HUES6 (cell line): ENCODE results near the gene PHYKPL.
"Not testable (repeated sequence)": the region's sequence is repeated elsewhere in the genome, so short reads cannot be mapped to it uniquely, and the experiment has no call there.

Experiments used
- H3K27ac ChIP-seq: 2 replicates; pipeline ENCODE4 v1.7.0; 2013; ENCODE audit warnings: low read depth, mild to moderate bottlenecking, low read length, inconsistent platforms
- H3K27me3 ChIP-seq: 2 replicates; pipeline ENCODE4 v1.6.1; 2013; ENCODE audit warnings: low read length; ENCODE audit not compliant: control insufficient read depth, insufficient read depth
- H3K36me3 ChIP-seq: 2 replicates; pipeline ENCODE4 v1.6.1; 2013; ENCODE audit warnings: low read length; ENCODE audit not compliant: control insufficient read depth, insufficient read depth
- H3K4me1 ChIP-seq: 2 replicates; pipeline ENCODE4 v1.6.1; 2013; ENCODE audit warnings: low read length; ENCODE audit not compliant: control insufficient read depth, insufficient read depth
- H3K4me3 ChIP-seq: 2 replicates; pipeline ENCODE4 v1.5.1; 2013; ENCODE audit warnings: low read depth, low read length
- H3K9ac ChIP-seq: one replicate; pipeline ENCODE4 v1.6.1; 2013; ENCODE audit warnings: mild to moderate bottlenecking, low read length
- H3K9me3 ChIP-seq: 2 replicates; pipeline ENCODE4 v1.6.1; 2013; ENCODE audit warnings: low read depth, low read length; ENCODE audit not compliant: control insufficient read depth, insufficient read depth

PHYKPL gene

GRCh38 chr5:178265746-178266145 lies 33.1 kb upstream of the PHYKPL start:
- no peaks in the 10 kb centered on the region for H3K4me1 ChIP-seq
- no peak overlapping the region for H3K27ac ChIP-seq
- no peaks in the 10 kb centered on the region for H3K9me3 ChIP-seq
- no peak overlapping the region for H3K4me3 ChIP-seq
- H3K9ac ChIP-seq = no peak overlapping the region
- H3K36me3 ChIP-seq = no peaks in the 10 kb centered on the region
- H3K27me3 ChIP-seq = no peaks in the 10 kb centered on the region

GRCh38 chr5:178264044-178264443 lies 31.4 kb upstream of the PHYKPL start:
- no peak overlapping the region for H3K9ac ChIP-seq
- no peaks in the 10 kb centered on the region for H3K36me3 ChIP-seq
- H3K4me1 ChIP-seq = no peaks in the 10 kb centered on the region
- H3K27ac ChIP-seq = no peak overlapping the region
- H3K27me3 ChIP-seq = no peaks in the 10 kb centered on the region
- H3K9me3 ChIP-seq = no peaks in the 10 kb centered on the region
- no peak overlapping the region for H3K4me3 ChIP-seq

- Histone ChIP-seq H3K27me3 (no peaks in the 10 kb centered on the region), H3K36me3 (no peaks in the 10 kb centered on the region), H3K4me1 (no peaks in the 10 kb centered on the region), H3K4me3 (no peak overlapping the region), H3K9ac (no peak overlapping the region), H3K27ac (no peak overlapping the region), H3K9me3 (no peaks in the 10 kb centered on the region)
Measured at GRCh38 chr5:178261666-178262600, 29.3 kb upstream of the PHYKPL start.

- Histone ChIP-seq H3K9ac (no peak overlapping the region), H3K4me3 (no peak overlapping the region), H3K4me1 (no peaks in the 10 kb centered on the region), H3K27me3 (no peaks in the 10 kb centered on the region), H3K9me3 (no peaks in the 10 kb centered on the region), H3K36me3 (no peaks in the 10 kb centered on the region), H3K27ac (no peak overlapping the region)
Measured at GRCh38 chr5:178259623-178260536, 27.3 kb upstream of the PHYKPL start.

- H3K27ac ChIP-seq = no peak overlapping the region
- H3K4me3 ChIP-seq = no peak overlapping the region
- no peaks in the 10 kb centered on the region for H3K9me3 ChIP-seq
- H3K27me3 ChIP-seq = no peaks in the 10 kb centered on the region
- no peaks in the 10 kb centered on the region for H3K36me3 ChIP-seq
- H3K4me1 ChIP-seq = no peaks in the 10 kb centered on the region
- no peak overlapping the region for H3K9ac ChIP-seq
Measured at GRCh38 chr5:178257650-178258049, 25.0 kb upstream of the PHYKPL start.

GRCh38 chr5:178256746-178257145 lies 24.1 kb upstream of the PHYKPL start:
- no peak overlapping the region for H3K9ac ChIP-seq
- no peaks in the 10 kb centered on the region for H3K4me1 ChIP-seq

GRCh38 chr5:178253632-178254031 lies 21.0 kb upstream of the PHYKPL start:
- H3K9ac ChIP-seq, H3K36me3 ChIP-seq, H3K9me3 ChIP-seq, H3K27me3 ChIP-seq, H3K4me3 ChIP-seq, H3K27ac ChIP-seq, H3K4me1 ChIP-seq: not testable (repeated sequence)

More at GRCh38 chr5:178256746-178257145, 24.1 kb upstream of the PHYKPL start:
- H3K27me3 ChIP-seq = no peaks in the 10 kb centered on the region
- H3K27ac ChIP-seq = no peak overlapping the region
- H3K4me3 ChIP-seq = no peak overlapping the region
- no peaks in the 10 kb centered on the region for H3K36me3 ChIP-seq
- no peaks in the 10 kb centered on the region for H3K9me3 ChIP-seq

GRCh38 chr5:178252258-178252657 lies 19.7 kb upstream of the PHYKPL start:
- Histone ChIP-seq H3K27ac (no peak overlapping the region), H3K9ac (no peak overlapping the region), H3K4me1 (no peaks in the 10 kb centered on the region), H3K27me3 (no peaks in the 10 kb centered on the region), H3K4me3 (no peak overlapping the region), H3K36me3 (no peaks in the 10 kb centered on the region), H3K9me3 (no peaks in the 10 kb centered on the region)

GRCh38 chr5:178250263-178250662 lies 17.7 kb upstream of the PHYKPL start:
- H3K36me3 ChIP-seq = no peaks in the 10 kb centered on the region
- H3K27me3 ChIP-seq = no peaks in the 10 kb centered on the region
- H3K4me1 ChIP-seq = peaks cover 3% of the 10 kb centered on the region; the same call in 1 of the 2 replicates
- H3K27ac ChIP-seq = no peak overlapping the region
- H3K4me3 ChIP-seq = no peak overlapping the region
- H3K9ac ChIP-seq = no peak overlapping the region
- H3K9me3 ChIP-seq = no peaks in the 10 kb centered on the region

- no peak overlapping the region for H3K27ac ChIP-seq
- H3K36me3 ChIP-seq = no peaks in the 10 kb centered on the region
- H3K9me3 ChIP-seq = no peaks in the 10 kb centered on the region
- H3K9ac ChIP-seq = no peak overlapping the region
- H3K4me1 ChIP-seq = peaks cover 3% of the 10 kb centered on the region; the same call in 1 of the 2 replicates
- no peaks in the 10 kb centered on the region for H3K27me3 ChIP-seq
- no peak overlapping the region for H3K4me3 ChIP-seq
Measured at GRCh38 chr5:178249191-178249989, 16.8 kb upstream of the PHYKPL start.
